B cell (primary cell): ENCODE results near the gene AP1S2. TPM values are rescaled to one million over a fixed set of nuclear protein-coding genes. Genes with fewer than 3 reads are reported as not detected.
A peak's percentile ranks its signal among the peaks of the same experiment; 100 is the strongest.
"Not testable (repeated sequence)": the region's sequence is repeated elsewhere in the genome, so short reads cannot be mapped to it uniquely, and the experiment has no call there.

Source experiments
- ATAC-seq: fragments of 200-7000 bp; cut with Tn5 transposase; one replicate; pipeline ENCODE4 v1.10.0; 2021; ENCODE audit warnings: low read depth, mild to moderate bottlenecking, moderate number of reproducible peaks, moderate library complexity
- CTCF ChIA-PET: fragments of 350-600 bp; sonication (Branson Sonifier 250); formaldehyde crosslinking; loops from one replicate; lab custom pipeline; 2021; ENCODE audit warnings: antibody characterized with exemption, inconsistent platforms; lab: Charles Lee
- POLR2A ChIA-PET: fragments of 350-600 bp; sonication (Branson Sonifier 250); formaldehyde crosslinking; loops from one replicate; lab custom pipeline; 2021; ENCODE audit warnings: antibody characterized with exemption; lab: Charles Lee
- DNase-seq: peaks from one replicate; pipeline ENCODE4 v3.0.0; 2013
- H2AFZ ChIP-seq: 2 replicates; pipeline ENCODE4 v1.6.1; 2012; ENCODE audit warnings: mild to moderate bottlenecking, low read depth, low read length; ENCODE audit not compliant: insufficient read depth, poor library complexity, severe bottlenecking
- H3K27ac ChIP-seq, 2 donors: 1 replicate in 1 of 2; 2 replicates in 1 of 2; pipeline ENCODE4 v1.5.1; 2012 to 2013; ENCODE audit warnings: low read length in 2 of 2, mild to moderate bottlenecking in 2 of 2, moderate library complexity in 1 of 2
- H3K27me3 ChIP-seq, 4 experiments: fragments of 200-600 bp in 1 of 4; sonication (generic) in 1 of 4; replicated peaks in 1 of 4; 1 replicate in 2 of 4; 2 replicates in 2 of 4; pipeline versions ENCODE4 v1.6.1 to v1.7.0; 2013 to 2016; ENCODE audit warnings: low read length in 3 of 4, mild to moderate bottlenecking in 2 of 4, mixed read lengths in 1 of 4, moderate library complexity in 1 of 4; ENCODE audit not compliant: insufficient read depth in 4 of 4, control insufficient read depth in 3 of 4; ENCODE audit errors: control extremely low read depth in 1 of 4
- H3K36me3 ChIP-seq, 2 experiments: replicated peaks in 1 of 2; 1 replicate in 1 of 2; 2 replicates in 1 of 2; pipeline versions ENCODE4 v1.6.1 to v1.7.1; 2013; ENCODE audit warnings: low read length in 1 of 2; ENCODE audit not compliant: insufficient read depth in 2 of 2, control insufficient read depth in 1 of 2; ENCODE audit errors: control extremely low read depth in 1 of 2, extremely low read depth in 1 of 2
- H3K4me1 ChIP-seq, 2 donors: fragments of 200-600 bp in 1 of 2; sonication (generic) in 1 of 2; 1 replicate in 1 of 2; 2 replicates in 1 of 2; pipeline versions ENCODE4 v1.5.1 to v1.6.1; 2013 to 2017; ENCODE audit warnings: low read length in 2 of 2; ENCODE audit not compliant: control insufficient read depth in 2 of 2, insufficient read depth in 2 of 2
- H3K4me2 ChIP-seq: replicated peaks from 2 replicates; pipeline ENCODE3; 2012; ENCODE audit warnings: mild to moderate bottlenecking, low read depth, low read length; ENCODE audit not compliant: poor library complexity, severe bottlenecking
- H3K4me3 ChIP-seq, 5 experiments: fragments of 200-600 bp in 1 of 5; sonication (generic) in 1 of 5; 1 replicate in 3 of 5; 2 replicates in 2 of 5; pipeline versions ENCODE4 v1.5.1 to v1.7.0; 2011 to 2016; ENCODE audit warnings: low read length in 4 of 5, mild to moderate bottlenecking in 4 of 5, low read depth in 2 of 5, control low read depth in 1 of 5, moderate library complexity in 1 of 5; ENCODE audit not compliant: insufficient read depth in 1 of 5; ENCODE audit errors: control extremely low read depth in 1 of 5, extremely low read depth in 1 of 5
- H3K79me2 ChIP-seq: fragments of 200-600 bp; sonication (generic); one replicate; pipeline ENCODE4 v1.6.0; 2016; ENCODE audit warnings: low read length; ENCODE audit not compliant: control insufficient read depth, insufficient read depth
- H3K9ac ChIP-seq: fragments of 200-600 bp; sonication (generic); 2 replicates; pipeline ENCODE4 v1.6.1; 2017; ENCODE audit warnings: mild to moderate bottlenecking, low read length, moderate library complexity
- H3K9me3 ChIP-seq, 3 donors: one replicate each; pipeline versions ENCODE4 v1.6.1 to v1.7.1; 2013; ENCODE audit warnings: low read length in 2 of 3; ENCODE audit not compliant: control insufficient read depth in 2 of 3, insufficient read depth in 1 of 3; ENCODE audit errors: control extremely low read depth in 1 of 3
- H4K20me1 ChIP-seq: 2 replicates; pipeline ENCODE4 v1.6.0; 2012; ENCODE audit warnings: mild to moderate bottlenecking, low read length; ENCODE audit not compliant: insufficient read depth, control insufficient read depth, poor library complexity, severe bottlenecking
- H3K27ac Mint-ChIP-seq: one replicate; pipeline ENCODE4 v1.8.0; 2021; ENCODE audit warnings: mixed read lengths
- H3K27me3 Mint-ChIP-seq: one replicate; pipeline ENCODE4 v1.8.0; 2021; ENCODE audit warnings: mixed read lengths
- H3K4me1 Mint-ChIP-seq: one replicate; pipeline ENCODE4 v1.8.0; 2021; ENCODE audit warnings: mixed read lengths
- H3K4me3 Mint-ChIP-seq: one replicate; pipeline ENCODE4 v1.8.0; 2021; ENCODE audit warnings: mixed read lengths
- H3K9me3 Mint-ChIP-seq: one replicate; pipeline ENCODE4 v1.8.0; 2022; ENCODE audit warnings: mixed read lengths; ENCODE audit not compliant: insufficient read depth
- EZH2 ChIP-seq: IDR thresholded peaks from 2 replicates; pipeline ENCODE4 v1.6.1; 2012; ENCODE audit warnings: borderline replicate concordance, low read depth, mild to moderate bottlenecking, moderate library complexity, low read length; ENCODE audit not compliant: insufficient read depth, poor library complexity, severe bottlenecking
- WGBS: methylation state at CpG from one replicate; pipeline ENCODE4 v1.1.5; 2013; ENCODE audit warnings: missing lambda C conversion rate; ENCODE audit not compliant: insufficient coverage; 5-methylcytosine and 5-hydroxymethylcytosine counted together
- intact Hi-C: fragments of 100-400 bp; cut with micrococcal nuclease; formaldehyde crosslinking; loops from one replicate; pipeline ENCODE4 v1.10.0; 2022
- polyA plus RNA-seq: library from polyadenylated mRNA; depleted of rRNA; stranded (reverse); fragments of >200 nt; gene quantifications from 2 replicates; pipeline ENCODE4 v1.2.3, GENCODE V29; 2012
- total RNA-seq, 2 donors: library from RNA; stranded (reverse); fragments of 120-200 nt in 1 of 2; gene quantifications; 1 replicate in 1 of 2; 2 replicates in 1 of 2; pipeline versions ENCODE4 v1.2.3 to v1.2.4, GENCODE V29; 2013 to 2022
- TF ChIP-seq, protein P1 (sequence below): fragments of 200-600 bp; IDR thresholded peaks from one replicate; pipeline ENCODE4 v1.8.0; 2022; ENCODE audit warnings: antibody characterized with exemption, mild to moderate bottlenecking

The AP1S2 gene
- total and polyA plus RNA-seq, 2 donors (not counting 1 experiment from before 2014, with no cell fraction given): 23.9 to 37.8 TPM

DNA sequence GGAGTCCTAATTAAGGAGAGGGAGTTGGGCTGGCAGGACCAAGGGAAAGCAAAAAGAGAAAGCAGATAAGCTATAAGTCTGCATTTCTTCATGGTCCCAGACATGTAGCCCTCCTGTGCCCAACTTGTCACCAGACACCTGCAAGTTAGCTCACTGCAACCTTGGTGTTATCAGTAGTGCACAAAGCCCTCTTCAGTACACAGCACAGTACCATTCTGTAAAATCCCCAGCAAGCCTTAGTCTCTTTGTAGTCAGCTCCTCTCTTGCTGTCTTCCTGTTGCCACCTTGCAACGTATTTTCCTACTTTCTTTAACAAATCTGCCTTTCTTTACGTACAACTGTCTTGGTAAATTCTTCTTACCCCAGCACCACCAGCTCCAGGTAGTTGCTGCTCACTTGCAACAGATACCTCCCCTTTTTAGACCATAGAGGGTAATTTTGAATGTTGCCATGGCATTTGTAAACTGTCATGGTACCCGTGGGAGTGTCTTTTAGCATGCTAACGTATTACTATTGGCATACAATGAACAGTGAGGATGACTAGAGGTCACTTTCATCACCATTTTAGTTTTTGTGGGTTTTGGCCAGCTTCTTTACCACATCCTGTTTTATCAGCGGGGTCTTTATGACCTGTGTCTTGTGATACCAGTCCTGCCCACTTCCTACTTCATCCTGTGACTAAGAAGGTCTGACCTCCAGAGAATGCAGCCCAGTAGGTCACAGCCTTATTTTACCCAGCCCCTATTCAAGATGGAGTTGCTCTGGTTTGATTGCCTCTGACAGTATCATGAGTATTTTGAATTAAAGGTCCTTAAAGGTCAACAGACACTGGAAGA lies 28.3 kb upstream of the AP1S2 start:
- no peak overlapping the region for H3K4me2 ChIP-seq
- no peak overlapping the region for H3K9ac ChIP-seq

DNA sequence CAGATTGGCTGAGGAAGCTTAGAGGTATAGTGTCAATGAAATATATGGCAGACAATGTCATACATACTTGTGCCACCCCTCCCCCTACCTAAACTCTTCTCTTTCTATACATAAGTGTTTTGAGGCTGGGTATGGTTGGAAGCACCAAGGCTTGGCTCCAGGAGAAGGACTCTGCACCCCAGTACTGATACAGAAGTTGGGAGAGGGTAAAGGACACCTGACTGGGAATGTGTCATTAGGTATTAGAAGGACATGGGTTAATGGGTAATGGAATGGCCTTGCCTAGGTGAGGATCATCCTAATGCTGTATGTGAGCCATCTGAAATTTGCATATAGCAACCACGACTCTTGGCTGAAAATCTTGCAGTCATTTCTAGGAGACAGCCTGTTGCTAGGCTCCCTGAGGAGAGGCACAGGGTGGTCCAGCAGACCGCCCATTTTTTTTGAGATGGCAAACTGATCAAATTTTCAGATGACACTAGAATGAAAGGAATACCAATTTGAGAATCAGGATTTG lies 26.8 kb upstream of the AP1S2 start:
- WGBS: 40% methylated on average over 1 of the region's 2 CpGs
- H3K4me1 Mint-ChIP-seq: peaks cover 22% of the 10 kb centered on the region
- Histone ChIP-seq H3K4me3 (no peak overlapping the region), H3K27me3 (no peaks in the 10 kb centered on the region), H3K36me3 (no peaks in the 10 kb centered on the region), H3K4me1 (peaks cover 9 to 11% of the 10 kb centered on the region in 2 donors), H3K4me2 (no peak overlapping the region), H3K9ac (no peak overlapping the region), H3K79me2 (no peaks in the 10 kb centered on the region), H2AFZ (no peak overlapping the region), H3K27ac (no peak overlapping the region), H4K20me1 (no peaks in the 10 kb centered on the region), H3K9me3 (peaks cover 0 to 8% (median 0%) of the 10 kb centered on the region in 3 donors)
- no peak overlapping the region for H3K4me3 Mint-ChIP-seq
- CTCF ChIA-PET: no interaction called here
- no peak for DNase-seq
- POLR2A ChIA-PET: no interaction called here
- H3K9me3 Mint-ChIP-seq: no peaks in the 10 kb centered on the region
- TF ChIP-seq, protein P1, sequence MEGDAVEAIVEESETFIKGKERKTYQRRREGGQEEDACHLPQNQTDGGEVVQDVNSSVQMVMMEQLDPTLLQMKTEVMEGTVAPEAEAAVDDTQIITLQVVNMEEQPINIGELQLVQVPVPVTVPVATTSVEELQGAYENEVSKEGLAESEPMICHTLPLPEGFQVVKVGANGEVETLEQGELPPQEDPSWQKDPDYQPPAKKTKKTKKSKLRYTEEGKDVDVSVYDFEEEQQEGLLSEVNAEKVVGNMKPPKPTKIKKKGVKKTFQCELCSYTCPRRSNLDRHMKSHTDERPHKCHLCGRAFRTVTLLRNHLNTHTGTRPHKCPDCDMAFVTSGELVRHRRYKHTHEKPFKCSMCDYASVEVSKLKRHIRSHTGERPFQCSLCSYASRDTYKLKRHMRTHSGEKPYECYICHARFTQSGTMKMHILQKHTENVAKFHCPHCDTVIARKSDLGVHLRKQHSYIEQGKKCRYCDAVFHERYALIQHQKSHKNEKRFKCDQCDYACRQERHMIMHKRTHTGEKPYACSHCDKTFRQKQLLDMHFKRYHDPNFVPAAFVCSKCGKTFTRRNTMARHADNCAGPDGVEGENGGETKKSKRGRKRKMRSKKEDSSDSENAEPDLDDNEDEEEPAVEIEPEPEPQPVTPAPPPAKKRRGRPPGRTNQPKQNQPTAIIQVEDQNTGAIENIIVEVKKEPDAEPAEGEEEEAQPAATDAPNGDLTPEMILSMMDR: no peak
- TF ChIP-seq EZH2: no peak
- no peak for ATAC-seq
- H3K27me3 Mint-ChIP-seq: no peaks in the 10 kb centered on the region
- H3K27ac Mint-ChIP-seq: no peak overlapping the region
- intact Hi-C loops: no loop called here

More for the DNA sequence above, 28.3 kb upstream of the AP1S2 start:
- ChIA-PET POLR2A (no interaction called here), CTCF (no interaction called here)
- peaks cover 0 to 8% (median 0%) of the 10 kb centered on the region in 3 donors for H3K9me3 ChIP-seq
- H3K79me2 ChIP-seq: no peaks in the 10 kb centered on the region
- no peak for TF ChIP-seq EZH2
- TF ChIP-seq, protein P1: no peak
- H3K36me3 ChIP-seq: no peaks in the 10 kb centered on the region
- no peak overlapping the region for H2AFZ ChIP-seq
- intact Hi-C loops: no loop called here
- H3K4me3 ChIP-seq: no peak overlapping the region
- Mint-ChIP-seq H3K4me3 (peak overlapping the region; percentile 24), H3K27me3 (no peaks in the 10 kb centered on the region), H3K27ac (no peak overlapping the region), H3K9me3 (no peaks in the 10 kb centered on the region), H3K4me1 (peaks cover 22% of the 10 kb centered on the region)
- ATAC-seq: no peak
- no CpG with 5 or more reads among the region's 5 CpGs for WGBS
- H3K4me1 ChIP-seq: peaks cover 9 to 11% of the 10 kb centered on the region in 2 donors
- no peaks in the 10 kb centered on the region for H3K27me3 ChIP-seq
- H3K27ac ChIP-seq: no peak overlapping the region
- H4K20me1 ChIP-seq: no peaks in the 10 kb centered on the region
- peak; percentile 12 for DNase-seq

DNA sequence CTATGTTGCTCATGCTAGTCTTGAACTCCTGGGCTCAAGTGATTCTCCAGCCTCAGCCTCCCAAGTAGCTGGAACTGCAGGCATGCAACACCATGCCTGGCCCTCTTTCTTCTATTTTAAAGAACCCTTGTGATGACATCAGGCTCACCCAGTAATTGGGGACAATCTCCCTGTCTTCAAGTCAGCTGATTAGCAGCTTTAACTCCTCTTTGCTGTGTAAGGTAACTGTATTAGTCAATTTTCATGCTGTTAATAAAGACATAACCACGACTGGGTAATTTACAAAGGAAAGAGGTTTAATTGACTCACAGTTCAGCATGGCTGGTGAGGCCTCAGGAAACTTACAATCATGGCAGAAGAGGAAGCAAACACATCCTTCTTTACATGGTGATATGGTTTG lies 23.3 kb upstream of the AP1S2 start:
- POLR2A ChIA-PET, H3K36me3 ChIP-seq, H3K27me3 Mint-ChIP-seq, H3K4me3 ChIP-seq, H3K4me3 Mint-ChIP-seq, H3K9me3 ChIP-seq, H3K9ac ChIP-seq, ATAC-seq, H3K27ac Mint-ChIP-seq, H3K4me1 ChIP-seq, H2AFZ ChIP-seq, H3K27me3 ChIP-seq, H3K79me2 ChIP-seq, H4K20me1 ChIP-seq, CTCF ChIA-PET, intact Hi-C loops, H3K4me2 ChIP-seq, DNase-seq, H3K27ac ChIP-seq, H3K9me3 Mint-ChIP-seq: not testable (repeated sequence)
- H3K4me1 Mint-ChIP-seq: peaks cover 16% of the 10 kb centered on the region
- no CpG with 5 or more reads among the region's 1 CpG for WGBS
